Measurements from ENCODE around the gene TTC7B. TPM values are rescaled to one million over a fixed set of nuclear protein-coding genes. Genes with fewer than 3 reads are reported as not detected.

The TTC7B gene
- total and polyA plus RNA-seq, 2 experiments from 2014 or later = 7.9 to 28.6 TPM

- no peaks in the 10 kb centered on the region for H3K9me3 Mint-ChIP-seq
- no peak for ATAC-seq
- no peak for DNase-seq (ENCODE audit: low spot score)
Measured at GRCh38 chr14:90739318-90740068, 76.7 kb downstream of the TTC7B start.

More at GRCh38 chr14:90739318-90740068, 76.7 kb downstream of the TTC7B start:
- H3K27ac Mint-ChIP-seq = no peak overlapping the region
- H3K79me2 ChIP-seq (replicated peaks; ENCODE audit: insufficient read depth) = no peaks in the 10 kb centered on the region
- no peak overlapping the region for H3K4me3 Mint-ChIP-seq
- no peaks in the 10 kb centered on the region for H3K27me3 ChIP-seq (ENCODE audit: insufficient read depth)
- no peaks in the 10 kb centered on the region for H3K27me3 Mint-ChIP-seq (ENCODE audit: insufficient read depth, low read depth, poor library complexity)
- H3K4me3 ChIP-seq = no peak overlapping the region
- no peak overlapping the region for H3K27ac ChIP-seq (ENCODE audit: low read depth)
- H3K36me3 Mint-ChIP-seq (ENCODE audit: low read depth) = no peaks in the 10 kb centered on the region
- no peaks in the 10 kb centered on the region for H3K4me1 ChIP-seq (ENCODE audit: insufficient read depth)
- no peaks in the 10 kb centered on the region for H4K20me1 ChIP-seq (replicated peaks; ENCODE audit: insufficient read depth)
- H3K4me2 ChIP-seq = no peak overlapping the region
- H3F3A ChIP-seq (replicated peaks; ENCODE audit: low read depth) = no peaks in the 10 kb centered on the region
- TF ChIP-seq CREB1 (CRISPR knock-in tag; IDR thresholded peaks at IDR 0.05; ENCODE audit: low read depth) (no peak), ZNF462 (CRISPR knock-in tag; IDR thresholded peaks at IDR 0.05) (no peak)
- no peaks in the 10 kb centered on the region for H3K9me2 ChIP-seq (ENCODE audit: insufficient read depth)
- no peaks in the 10 kb centered on the region for H3K36me3 ChIP-seq (ENCODE audit: insufficient read depth)
- no peak overlapping the region for H2AFZ ChIP-seq
- H3K4me1 Mint-ChIP-seq = peaks cover 2% of the 10 kb centered on the region; the same call in 2 of the 3 replicates

Measured in GM23338 (cell line).